IMR-90 (cell line): ENCODE measurements around the gene BNIP5. TPM values are rescaled to one million over a fixed set of nuclear protein-coding genes. Genes with fewer than 3 reads are reported as not detected.

Experiments used
- ATAC-seq: fragments of 200-7000 bp; cut with Tn5 transposase; 2 replicates; pipeline ENCODE4 v1.9.1; 2020; ENCODE audit warnings: low read depth, mild to moderate bottlenecking, moderate library complexity
- BruUV-seq: library from RNA; stranded (reverse); fragments of 400-500 nt; replicated peaks from 2 replicates; lab custom pipeline; 2021; lab: Mats Ljungman, UMichigan
- CTCF ChIA-PET: fragments of 300-600 bp; formaldehyde crosslinking; extraction: SDS; loops from one replicate; lab custom pipeline; 2021; ENCODE audit warnings: antibody characterized with exemption; lab: Yijun Ruan, JAX
- POLR2A ChIA-PET: fragments of 300-600 bp; sonication (Branson Sonifier 250); formaldehyde crosslinking; loops from one replicate; lab custom pipeline; 2022; ENCODE audit warnings: antibody characterized with exemption; ENCODE audit not compliant: unreplicated experiment; lab: Charles Lee
- DNase-seq: peaks from one replicate; pipeline ENCODE4 v3.0.0; 2013
- H2AFZ ChIP-seq: replicated peaks from 2 replicates; pipeline ENCODE3; 2013; ENCODE audit warnings: low read length, mild to moderate bottlenecking; ENCODE audit not compliant: poor library complexity
- H2AK5ac ChIP-seq: 2 replicates; pipeline ENCODE4 v1.6.1; 2013; ENCODE audit warnings: low read depth, low read length, inconsistent platforms
- H2AK9ac ChIP-seq: replicated peaks from 2 replicates; pipeline ENCODE3; 2013; ENCODE audit warnings: mild to moderate bottlenecking, low read depth, low read length, moderate library complexity; ENCODE audit not compliant: poor library complexity
- H2BK120ac ChIP-seq: 2 replicates; pipeline ENCODE4 v1.6.1; 2013; ENCODE audit warnings: low read depth, low read length, inconsistent platforms
- H2BK15ac ChIP-seq: 3 replicates; pipeline ENCODE4 v1.6.1; 2013; ENCODE audit warnings: low read depth, low read length, inconsistent platforms
- H2BK20ac ChIP-seq: 2 replicates; pipeline ENCODE4 v1.6.1; 2013; ENCODE audit warnings: low read depth, mild to moderate bottlenecking, inconsistent platforms, low read length, moderate library complexity
- H2BK5ac ChIP-seq: 2 replicates; pipeline ENCODE4 v1.6.1; 2013; ENCODE audit warnings: mild to moderate bottlenecking, low read depth, low read length, inconsistent platforms; ENCODE audit not compliant: poor library complexity, severe bottlenecking
- H3K14ac ChIP-seq: replicated peaks from 2 replicates; pipeline ENCODE4 v1.6.1; 2013; ENCODE audit warnings: low read depth, low read length, inconsistent platforms
- H3K18ac ChIP-seq: 2 replicates; pipeline ENCODE4 v1.6.1; 2013; ENCODE audit warnings: low read depth, low read length, control low read depth
- H3K23ac ChIP-seq: 2 replicates; pipeline ENCODE4 v1.6.1; 2013; ENCODE audit warnings: low read depth, low read length, inconsistent platforms
- H3K27ac ChIP-seq: 2 replicates; pipeline ENCODE4 v1.5.1; 2013; ENCODE audit warnings: mild to moderate bottlenecking, control low read depth, low read length; ENCODE audit not compliant: insufficient read depth
- H3K27me3 ChIP-seq: 2 replicates; pipeline ENCODE4 v1.6.1; 2013; ENCODE audit warnings: low read length; ENCODE audit not compliant: control insufficient read depth, insufficient read depth
- H3K36me3 ChIP-seq: 2 replicates; pipeline ENCODE4 v1.6.1; 2013; ENCODE audit warnings: low read length, mixed read lengths; ENCODE audit not compliant: control insufficient read depth, insufficient read depth
- H3K4ac ChIP-seq: 2 replicates; pipeline ENCODE4 v1.6.1; 2013; ENCODE audit warnings: low read depth, low read length, inconsistent platforms
- H3K4me1 ChIP-seq: 2 replicates; pipeline ENCODE4 v1.6.1; 2013; ENCODE audit warnings: low read length, mixed read lengths; ENCODE audit not compliant: control insufficient read depth, insufficient read depth
- H3K4me2 ChIP-seq: 2 replicates; pipeline ENCODE4 v1.6.1; 2013; ENCODE audit warnings: low read depth, mild to moderate bottlenecking, control low read depth, low read length, moderate library complexity
- H3K4me3 ChIP-seq: 2 replicates; pipeline ENCODE4 v1.5.1; 2013; ENCODE audit warnings: low read depth, mild to moderate bottlenecking, control low read depth, low read length, moderate library complexity; ENCODE audit not compliant: insufficient read depth
- H3K56ac ChIP-seq: 2 replicates; pipeline ENCODE4 v1.6.1; 2013; ENCODE audit warnings: low read length, inconsistent platforms; ENCODE audit not compliant: insufficient read depth; ENCODE audit errors: extremely low read depth
- H3K79me1 ChIP-seq, 2 experiments: 2 replicates each; pipeline ENCODE4 v1.6.1; 2013; ENCODE audit warnings: low read length in 2 of 2, inconsistent platforms in 1 of 2, low read depth in 1 of 2
- H3K9ac ChIP-seq: 2 replicates; pipeline ENCODE4 v1.6.1; 2013; ENCODE audit warnings: low read depth, low read length, control low read depth
- H3K9me1 ChIP-seq: 2 replicates; pipeline ENCODE4 v1.6.1; 2013; ENCODE audit warnings: low read length, inconsistent platforms; ENCODE audit not compliant: insufficient read depth
- H3K9me3 ChIP-seq: 2 replicates; pipeline ENCODE4 v1.6.1; 2013; ENCODE audit warnings: low read length; ENCODE audit not compliant: control insufficient read depth, insufficient read depth
- H4K20me1 ChIP-seq: 2 replicates; pipeline ENCODE4 v1.6.1; 2013; ENCODE audit warnings: low read length, inconsistent platforms; ENCODE audit not compliant: insufficient read depth
- H4K5ac ChIP-seq: 2 replicates; pipeline ENCODE4 v1.6.1; 2013; ENCODE audit warnings: mild to moderate bottlenecking, low read depth, low read length, control low read depth
- H4K8ac ChIP-seq, 2 experiments: 2 replicates each; pipeline ENCODE4 v1.6.1; 2013; ENCODE audit warnings: low read depth in 2 of 2, low read length in 2 of 2, control low read depth in 1 of 2, inconsistent platforms in 1 of 2
- H4K91ac ChIP-seq: 2 replicates; pipeline ENCODE4 v1.6.1; 2013; ENCODE audit warnings: low read depth, low read length, inconsistent platforms; ENCODE audit not compliant: insufficient read depth
- BHLHE40 ChIP-seq: fragments of 150-350 bp; IDR thresholded peaks from 2 replicates; pipeline ENCODE4 v1.6.1; 2016; ENCODE audit warnings: mild to moderate bottlenecking, low read depth, low read length
- CEBPB ChIP-seq: IDR thresholded peaks from 2 replicates; pipeline ENCODE4 v1.6.1; 2012; ENCODE audit warnings: low read depth, low read length, improper control_type of control experiment
- CHD1 ChIP-seq: IDR thresholded peaks from 2 replicates; pipeline ENCODE4 v1.6.1; 2012; ENCODE audit warnings: low read depth, low read length, improper control_type of control experiment
- ELK1 ChIP-seq: fragments of 150-350 bp; IDR thresholded peaks from 2 replicates; pipeline ENCODE4 v1.6.1; 2016; ENCODE audit warnings: low read depth, mild to moderate bottlenecking, low read length, moderate library complexity, borderline replicate concordance
- MAFK ChIP-seq: IDR thresholded peaks from 2 replicates; pipeline ENCODE4 v1.6.1; 2012; ENCODE audit warnings: low read depth, low read length, improper control_type of control experiment
- MAZ ChIP-seq: IDR thresholded peaks from 2 replicates; pipeline ENCODE4 v1.6.1; 2012; ENCODE audit warnings: low read depth, mild to moderate bottlenecking, low read length, improper control_type of control experiment, moderate library complexity, borderline replicate concordance
- MXI1 ChIP-seq: IDR thresholded peaks from 2 replicates; pipeline ENCODE4 v1.6.1; 2012; ENCODE audit warnings: low read depth, mild to moderate bottlenecking, low read length, moderate library complexity, borderline replicate concordance
- NFE2L2 ChIP-seq: fragments of 150-350 bp; IDR thresholded peaks from 2 replicates; pipeline ENCODE4 v1.6.1; 2016; ENCODE audit warnings: low read depth, mild to moderate bottlenecking, low read length
- POLR2A ChIP-seq: IDR thresholded peaks from 2 replicates; pipeline ENCODE4 v1.6.1; 2012; ENCODE audit warnings: mild to moderate bottlenecking, low read depth, low read length
- RAD21 ChIP-seq: IDR thresholded peaks from 2 replicates; pipeline ENCODE4 v1.6.1; 2012; ENCODE audit warnings: low read length, improper control_type of control experiment
- RCOR1 ChIP-seq: IDR thresholded peaks from 2 replicates; pipeline ENCODE4 v1.6.1; 2012; ENCODE audit warnings: mild to moderate bottlenecking, low read length, improper control_type of control experiment; ENCODE audit not compliant: insufficient replicate concordance
- RFX5 ChIP-seq: IDR thresholded peaks from 2 replicates; pipeline ENCODE4 v1.8.0; 2012; ENCODE audit warnings: low read depth, mild to moderate bottlenecking, low read length, moderate library complexity
- USF2 ChIP-seq: fragments of 150-350 bp; IDR thresholded peaks from 2 replicates; pipeline ENCODE4 v1.6.1; 2017; ENCODE audit warnings: mild to moderate bottlenecking, antibody characterized with exemption, low read length, low read depth
- WGBS, 2 experiments: methylation state at CpG; one replicate each; pipeline versions ENCODE4 v1.1.5 to v1.1.7; 2013; ENCODE audit warnings: missing lambda C conversion rate in 2 of 2; ENCODE audit not compliant: insufficient read length in 1 of 2; ENCODE audit errors: extremely low coverage in 2 of 2; 5-methylcytosine and 5-hydroxymethylcytosine counted together
- dilution Hi-C: fragments of 300-500 bp; cut with HindIII; formaldehyde crosslinking; loops from one replicate; pipeline ENCODE4 v1.14.3; 2018; ENCODE audit warnings: low sequenced_read_pairs; ENCODE audit not compliant: unreplicated experiment
- in situ Hi-C: fragments of 300-500 bp; cut with MboI; formaldehyde crosslinking; loops from 3 replicates; pipeline ENCODE4 v1.14.3; 2019; ENCODE audit warnings: low sequenced_read_pairs, inconsistent platforms, mixed read lengths
- intact Hi-C: fragments of 100-400 bp; cut with micrococcal nuclease; formaldehyde crosslinking; loops from 2 replicates; pipeline ENCODE4 v1.10.0; 2022
- polyA plus RNA-seq, 3 experiments: library from polyadenylated mRNA; depleted of rRNA; stranded (reverse); fragments of >200 nt; gene quantifications; 2 replicates each; pipeline ENCODE4 v1.2.3, GENCODE V29; 2012; ENCODE audit warnings: low replicate concordance in 1 of 3
- total RNA-seq: library from RNA; depleted of rRNA; stranded (reverse); fragments of >200 nt; gene quantifications from 2 replicates; pipeline ENCODE4 v1.2.3, GENCODE V29; 2012
- TF ChIP-seq, protein P1 (sequence below): conservative IDR thresholded peaks from 2 replicates; pipeline ENCODE4 v1.5.1; 2012; ENCODE audit warnings: mild to moderate bottlenecking, low read depth, low read length, improper control_type of control experiment

BNIP5 gene
- total and polyA plus RNA-seq, 2 of the 4 experiments (the other 2 are of a cell fraction) = not detected

GRCh38 chr6:36305885-36306284 lies 30.8 kb downstream of the BNIP5 start:
- DNase-seq (no peak), ATAC-seq (no peak)
- H3K27ac ChIP-seq = no peak overlapping the region
- no peak overlapping the region for H4K5ac ChIP-seq
- no peak overlapping the region for H3K56ac ChIP-seq
- no peak overlapping the region for H3K14ac ChIP-seq
- intact Hi-C loops (no loop called here), in situ Hi-C loops (no loop called here), dilution Hi-C loops (no loop called here)
- H3K23ac ChIP-seq = no peak overlapping the region
- peaks cover 4% of the 10 kb centered on the region; the same call in 1 of the 2 replicates for H3K9me1 ChIP-seq
- no peak overlapping the region for H4K91ac ChIP-seq
- H2AK5ac ChIP-seq = no peak overlapping the region
- no peak overlapping the region for H3K18ac ChIP-seq
- peaks cover 4% of the 10 kb centered on the region for H3K4me1 ChIP-seq
- no peak overlapping the region for H2AK9ac ChIP-seq
- no peak overlapping the region for H3K4me2 ChIP-seq
- POLR2A ChIA-PET = interaction anchor here (0.7 kb wide), 1 partner anchor 45 kb away, joined by 11 read pairs; no protein-coding TSS in a partner anchor
- no TSS peak for BruUV-seq
- no peak overlapping the region for H2BK120ac ChIP-seq
- H2BK15ac ChIP-seq = no peak overlapping the region
- no peak overlapping the region for H2AFZ ChIP-seq
- no peaks in the 10 kb centered on the region for H3K79me1 ChIP-seq
- 0 out of 2 replicates have a peak, but pooled peaks cover 3% of the 10 kb centered on the region for H4K20me1 ChIP-seq
- H3K4me3 ChIP-seq = no peak overlapping the region
- H2BK20ac ChIP-seq = no peak overlapping the region
- H3K4ac ChIP-seq = no peak overlapping the region
- no peaks in the 10 kb centered on the region for H3K36me3 ChIP-seq
- no peak overlapping the region for H2BK5ac ChIP-seq
- H3K9me3 ChIP-seq = peaks cover 3% of the 10 kb centered on the region
- 83 to 100% methylated on average over 1 to 4 of the region's 11 CpGs for WGBS, 2 experiments
- H4K8ac ChIP-seq = no peak overlapping the region
- no peak overlapping the region for H3K9ac ChIP-seq
- TF ChIP-seq USF2 (no peak), ELK1 (no peak), MXI1 (no peak), POLR2A (no peak), MAFK (no peak), RAD21 (no peak), NFE2L2 (no peak), CEBPB (no peak), BHLHE40 (no peak), CHD1 (no peak), RFX5 (no peak), RCOR1 (no peak), MAZ (no peak)
- TF ChIP-seq, protein P1, sequence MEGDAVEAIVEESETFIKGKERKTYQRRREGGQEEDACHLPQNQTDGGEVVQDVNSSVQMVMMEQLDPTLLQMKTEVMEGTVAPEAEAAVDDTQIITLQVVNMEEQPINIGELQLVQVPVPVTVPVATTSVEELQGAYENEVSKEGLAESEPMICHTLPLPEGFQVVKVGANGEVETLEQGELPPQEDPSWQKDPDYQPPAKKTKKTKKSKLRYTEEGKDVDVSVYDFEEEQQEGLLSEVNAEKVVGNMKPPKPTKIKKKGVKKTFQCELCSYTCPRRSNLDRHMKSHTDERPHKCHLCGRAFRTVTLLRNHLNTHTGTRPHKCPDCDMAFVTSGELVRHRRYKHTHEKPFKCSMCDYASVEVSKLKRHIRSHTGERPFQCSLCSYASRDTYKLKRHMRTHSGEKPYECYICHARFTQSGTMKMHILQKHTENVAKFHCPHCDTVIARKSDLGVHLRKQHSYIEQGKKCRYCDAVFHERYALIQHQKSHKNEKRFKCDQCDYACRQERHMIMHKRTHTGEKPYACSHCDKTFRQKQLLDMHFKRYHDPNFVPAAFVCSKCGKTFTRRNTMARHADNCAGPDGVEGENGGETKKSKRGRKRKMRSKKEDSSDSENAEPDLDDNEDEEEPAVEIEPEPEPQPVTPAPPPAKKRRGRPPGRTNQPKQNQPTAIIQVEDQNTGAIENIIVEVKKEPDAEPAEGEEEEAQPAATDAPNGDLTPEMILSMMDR = no peak
- H3K27me3 ChIP-seq = peaks cover 36% of the 10 kb centered on the region
- CTCF ChIA-PET = no interaction called here
